OCI-LY7 (cell line): Measurements from ENCODE around the gene SBNO1. TPM values are rescaled to one million over a fixed set of nuclear protein-coding genes. Genes with fewer than 3 reads are reported as not detected.

Experiments
- BruUV-seq: library from RNA; stranded (reverse); fragments of 400-500 nt; replicated peaks from 2 replicates; lab custom pipeline; 2021; lab: Mats Ljungman, UMichigan
- CTCF ChIA-PET: fragments of 300-600 bp; sonication (Branson Sonifier 250); formaldehyde crosslinking; loops from one replicate; lab custom pipeline; 2022; ENCODE audit warnings: antibody characterized with exemption; ENCODE audit not compliant: unreplicated experiment; lab: Charles Lee
- POLR2A ChIA-PET: fragments of 300-600 bp; sonication (Branson Sonifier 250); formaldehyde crosslinking; loops from one replicate; lab custom pipeline; 2022; ENCODE audit warnings: antibody characterized with exemption; lab: Charles Lee
- DNase-seq: peaks from one replicate; pipeline ENCODE4 v3.0.0-alpha.2; 2015; ENCODE audit warnings: low spot score
- H2AFZ ChIP-seq: fragments of 200-600 bp; sonication (generic), shearing (Covaris generic); 2 replicates; pipeline ENCODE4 v1.6.1; 2014; ENCODE audit warnings: mild to moderate bottlenecking, antibody characterized with exemption, low read length, moderate library complexity
- H3K27ac ChIP-seq: fragments of 200-600 bp; sonication (generic); 2 replicates; pipeline ENCODE4 v1.5.1; 2014; ENCODE audit warnings: mixed run types, low read depth, mild to moderate bottlenecking, moderate library complexity, low read length, inconsistent platforms; ENCODE audit not compliant: poor library complexity, severe bottlenecking
- H3K36me3 ChIP-seq: fragments of 200-600 bp; sonication (generic); 2 replicates; pipeline ENCODE4 v1.6.1; 2014; ENCODE audit warnings: mild to moderate bottlenecking, antibody characterized with exemption, low read length, moderate library complexity, mixed read lengths; ENCODE audit not compliant: insufficient read depth
- H3K4me1 ChIP-seq: fragments of 200-600 bp; sonication (generic); 2 replicates; pipeline ENCODE4 v1.5.1; 2014; ENCODE audit warnings: mild to moderate bottlenecking, low read length; ENCODE audit not compliant: insufficient read depth, poor library complexity, severe bottlenecking
- H3K4me2 ChIP-seq: fragments of 200-600 bp; sonication (generic); 2 replicates; pipeline ENCODE4 v1.6.1; 2014; ENCODE audit warnings: mild to moderate bottlenecking, low read length
- H3K4me3 ChIP-seq: fragments of 200-600 bp; sonication (generic); 2 replicates; pipeline ENCODE4 v1.5.1; 2014; ENCODE audit warnings: mild to moderate bottlenecking, low read depth, low read length; ENCODE audit not compliant: poor library complexity, severe bottlenecking
- H3K79me2 ChIP-seq: fragments of 200-600 bp; sonication (generic); 2 replicates; pipeline ENCODE4 v1.6.1; 2016; ENCODE audit warnings: low read depth, mild to moderate bottlenecking, low read length, moderate library complexity, mixed read lengths; ENCODE audit not compliant: insufficient read depth
- H3K9me2 ChIP-seq: fragments of 200-600 bp; sonication (generic); 2 replicates; pipeline ENCODE4 v1.6.1; 2016; ENCODE audit warnings: mild to moderate bottlenecking, low read length, mixed read lengths; ENCODE audit not compliant: insufficient read depth
- H3K9me3 ChIP-seq: fragments of 200-600 bp; sonication (generic); 2 replicates; pipeline ENCODE4 v1.6.1; 2014; ENCODE audit warnings: mild to moderate bottlenecking, mixed run types, low read length, mixed read lengths
- H4K20me1 ChIP-seq: fragments of 200-600 bp; sonication (generic); 2 replicates; pipeline ENCODE4 v1.6.1; 2014; ENCODE audit warnings: mild to moderate bottlenecking, antibody characterized with exemption, low read length, moderate library complexity, mixed read lengths; ENCODE audit not compliant: insufficient read depth
- CTCF ChIP-seq: fragments of 200-600 bp; sonication (generic); conservative IDR thresholded peaks from 2 replicates; pipeline ENCODE4 v1.5.1; 2014; ENCODE audit warnings: mild to moderate bottlenecking, antibody characterized with exemption, low read length, moderate library complexity, mixed read lengths
- EZH2phosphoT487 ChIP-seq: fragments of 200-600 bp; sonication (generic); IDR thresholded peaks from 2 replicates; pipeline ENCODE4 v1.6.1; 2018; ENCODE audit warnings: low read depth, borderline replicate concordance, mild to moderate bottlenecking, mixed run types, antibody characterized with exemption, low read length, moderate library complexity, mixed read lengths
- intact Hi-C: fragments of 100-400 bp; cut with micrococcal nuclease; formaldehyde crosslinking; loops from one replicate; pipeline ENCODE4 v1.10.0; 2022; ENCODE audit not compliant: unreplicated experiment
- total RNA-seq, 2 experiments: library from RNA; depleted of rRNA in 1 of 2; stranded (reverse); fragments of >200 nt in 1 of 2; shearing (Covaris generic) in 1 of 2; gene quantifications; 2 replicates each; pipeline ENCODE4 v1.2.3, GENCODE V29; 2014 to 2022

SBNO1 gene
- total RNA-seq, 2 experiments from 2014 or later: 23.7 to 57.3 TPM

DNA sequence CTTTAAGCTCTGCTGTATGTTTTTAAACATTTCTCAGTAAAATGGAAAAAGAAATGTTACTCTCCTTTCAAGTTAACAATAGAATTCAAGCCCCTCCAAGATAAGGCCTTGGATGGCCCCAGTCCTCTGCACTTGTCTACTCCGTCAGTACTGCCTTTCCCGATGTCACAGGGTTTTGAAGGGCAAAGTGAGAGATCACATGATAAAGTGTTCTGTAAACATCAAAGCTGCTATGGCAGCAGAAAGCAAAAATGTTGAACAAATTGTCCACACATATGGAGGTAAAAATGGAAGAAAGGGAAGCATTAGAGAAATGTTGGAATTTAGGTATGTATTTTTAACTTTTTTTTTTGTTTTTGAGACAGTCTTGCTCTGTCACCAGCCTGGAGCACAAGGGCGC lies 59.5 kb downstream of the SBNO1 start:
- ChIA-PET POLR2A (no interaction called here), CTCF (no interaction called here)
- no peaks in the 10 kb centered on the region for H3K4me1 ChIP-seq
- H3K79me2 ChIP-seq: no peaks in the 10 kb centered on the region
- no peaks in the 10 kb centered on the region for H3K9me3 ChIP-seq
- H3K27ac ChIP-seq: no peak overlapping the region
- no peak overlapping the region for H3K4me3 ChIP-seq
- DNase-seq: no peak
- intact Hi-C loops: no loop called here
- H4K20me1 ChIP-seq: no peaks in the 10 kb centered on the region
- no peak for TF ChIP-seq EZH2phosphoT487
- TF ChIP-seq CTCF: no peak
- H3K36me3 ChIP-seq: peaks cover 99% of the 10 kb centered on the region
- H3K4me2 ChIP-seq: no peak overlapping the region
- no TSS peak for BruUV-seq
- no peak overlapping the region for H2AFZ ChIP-seq
- H3K9me2 ChIP-seq: no peaks in the 10 kb centered on the region

DNA sequence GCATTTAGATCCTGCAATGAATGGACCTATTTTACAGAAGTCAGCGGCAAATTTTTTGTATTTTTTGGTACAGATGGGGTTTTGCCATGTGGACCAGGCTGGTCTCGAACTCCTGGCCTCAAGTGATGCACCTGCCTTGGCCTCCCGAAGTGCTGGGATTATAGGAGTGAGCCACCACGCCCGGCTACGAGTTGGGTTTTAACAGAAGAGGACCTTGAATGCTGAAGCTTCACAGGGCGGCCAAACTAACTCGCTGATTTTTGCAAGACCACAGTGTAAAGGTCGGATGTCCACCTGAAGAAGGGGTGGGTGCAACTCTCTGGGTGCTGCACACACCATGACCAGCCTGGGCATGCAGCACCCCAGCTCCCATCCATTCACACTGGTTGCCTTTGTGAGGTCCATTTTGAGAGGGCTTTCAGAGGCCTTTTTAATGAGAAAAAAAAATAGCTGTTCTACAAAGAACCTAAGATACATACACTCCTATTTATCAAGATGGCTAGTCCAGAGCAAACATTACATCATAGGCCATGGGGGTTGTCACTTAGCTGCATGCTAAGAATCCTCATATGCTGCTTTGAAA lies 71.4 kb downstream of the SBNO1 start:
- TF ChIP-seq CTCF: no peak
- H3K4me3 ChIP-seq: no peak overlapping the region
- ChIA-PET POLR2A (interaction anchor here (1.1 kb wide), 1 partner anchor 60 kb away, joined by 5 read pairs; the partner anchor contains the start of genes MPHOSPH9 and MTRFR), CTCF (no interaction called here)
- no TSS peak for BruUV-seq
- no peaks in the 10 kb centered on the region for H3K4me1 ChIP-seq
- no peaks in the 10 kb centered on the region for H3K9me2 ChIP-seq
- no peak overlapping the region for H3K4me2 ChIP-seq
- no peaks in the 10 kb centered on the region for H3K79me2 ChIP-seq
- H3K36me3 ChIP-seq: peaks cover 86% of the 10 kb centered on the region
- intact Hi-C loops: no loop called here
- no peak for DNase-seq
- H3K27ac ChIP-seq: no peak overlapping the region
- H2AFZ ChIP-seq: no peak overlapping the region
- no peaks in the 10 kb centered on the region for H3K9me3 ChIP-seq
- no peaks in the 10 kb centered on the region for H4K20me1 ChIP-seq

GRCh38 chr12:123289911-123290310 lies 74.7 kb downstream of the SBNO1 start:
- no peaks in the 10 kb centered on the region for H3K9me2 ChIP-seq
- H3K36me3 ChIP-seq: peaks cover 55% of the 10 kb centered on the region
- no peaks in the 10 kb centered on the region for H3K9me3 ChIP-seq
- H2AFZ ChIP-seq: no peak overlapping the region
- H3K79me2 ChIP-seq: no peaks in the 10 kb centered on the region
- ChIA-PET POLR2A (no interaction called here), CTCF (no interaction called here)
- no TSS peak for BruUV-seq
- DNase-seq: no peak
- intact Hi-C loops: no loop called here
- no peak overlapping the region for H3K27ac ChIP-seq
- no peak overlapping the region for H3K4me3 ChIP-seq
- H4K20me1 ChIP-seq: no peaks in the 10 kb centered on the region
- TF ChIP-seq EZH2phosphoT487 (no peak), CTCF (no peak)
- H3K4me2 ChIP-seq: no peak overlapping the region
- H3K4me1 ChIP-seq: no peaks in the 10 kb centered on the region
